Adrenal gland (tissue), 12 donors: ENCODE results near the gene FAF1. TPM values are rescaled to one million over a fixed set of nuclear protein-coding genes. Genes with fewer than 3 reads are reported as not detected.

Experiments used
- DNase-seq, 7 donors: peaks; one replicate each; pipeline ENCODE4 v3.0.0-alpha.2; 2019 to 2020
- H3K27ac ChIP-seq, 5 donors: fragments of 200-600 bp; sonication (generic) in 4 of 5; 1 replicate in 3 of 5; 2 replicates in 2 of 5; pipeline versions ENCODE4 v1.5.1 to v1.8.0; 2016 to 2020; ENCODE audit warnings: mild to moderate bottlenecking in 1 of 5
- H3K27me3 ChIP-seq: fragments of 200-600 bp; 2 replicates; pipeline ENCODE4 v1.8.0; 2021
- H3K36me3 ChIP-seq, 2 donors: fragments of 200-600 bp; replicated peaks in 1 of 2; 1 replicate in 1 of 2; 2 replicates in 1 of 2; pipeline versions ENCODE4 v1.5.1 to v1.8.0; 2018 to 2022
- H3K4me1 ChIP-seq, 2 donors: fragments of 200-600 bp; replicated peaks in 1 of 2; 1 replicate in 1 of 2; 2 replicates in 1 of 2; pipeline versions ENCODE4 v1.5.1 to v1.8.0; 2018 to 2021
- H3K4me3 ChIP-seq, 4 donors: fragments of 200-600 bp; sonication (generic) in 3 of 4; one replicate each; pipeline ENCODE4 v1.5.1; 2016 to 2018
- H3K9me3 ChIP-seq, 3 donors: fragments of 200-600 bp; sonication (generic) in 1 of 3; replicated peaks in 1 of 3; 1 replicate in 2 of 3; 2 replicates in 1 of 3; pipeline versions ENCODE4 v1.5.1 to v1.8.0; 2016 to 2021
- CTCF ChIP-seq, 6 experiments: fragments of 450-650 bp in 4 of 6; fragments of 200-600 bp in 2 of 6; sonication (generic) in 1 of 6; IDR thresholded peaks; 1 replicate in 5 of 6; 2 replicates in 1 of 6; pipeline versions ENCODE4 v1.5.1 to v1.8.0; 2016 to 2021; ENCODE audit warnings: antibody characterized with exemption in 6 of 6, mild to moderate bottlenecking in 2 of 6, moderate library complexity in 1 of 6
- POLR2A ChIP-seq, 2 donors: fragments of 450-650 bp; IDR thresholded peaks; one replicate each; pipeline ENCODE4 v1.6.1; 2017; ENCODE audit warnings: antibody characterized with exemption in 2 of 2, mild to moderate bottlenecking in 2 of 2, moderate library complexity in 1 of 2
- WGBS, 4 donors: extraction: QIAGEN DNeasy Blood & Tissue Kit in 2 of 4; methylation state at CpG; one replicate each; pipeline versions ENCODE4 v1.1.5 to v1.1.7; 2013 to 2017; 5-methylcytosine and 5-hydroxymethylcytosine counted together
- intact Hi-C, 2 donors: fragments of 100-400 bp; cut with DNase I; formaldehyde crosslinking; loops; one replicate each; pipeline versions ENCODE4 v1.14.1 to v1.15.0; 2022 to 2023
- polyA plus RNA-seq, 3 donors: library from polyadenylated mRNA; stranded (reverse); fragments of 200-250 nt in 2 of 3; fragments of 350-450 nt in 1 of 3; fragmentation: Illumina TruSeq in 1 of 3; extraction: RNeasy Lipid Tissue Mini Kit (QIAGEN cat#74804) in 1 of 3; gene quantifications; one replicate each; pipeline ENCODE4 v1.2.3, GENCODE V29; 2013 to 2014
- total RNA-seq, 9 donors: library from RNA; depleted of rRNA in 4 of 9; stranded (reverse); fragments of >200 nt in 4 of 9; fragments of 120-200 nt in 1 of 9; fragmentation: NEBNext Ultra II Directional in 1 of 9; extraction: Animal tissue kit (Norgen Biotek cat#: 25700) in 1 of 9; gene quantifications; one replicate each; pipeline versions ENCODE4 v1.1.0 to v1.2.4, GENCODE V29; 2013 to 2023
- donor health status: healthy with polysubstance abuse.
- donor health status: Bipolar disorder and iron deficiency.
- donor health status: DM: yes; HTN: yes; CAD: no.
- donor health status: DM: no; HTN: no; CAD: no.
- donor health status: DM: no; HTN: no; CAD: no.
- donor health status: DM: yes; HTN: yes; CAD: no.

Gene FAF1
- total and polyA plus RNA-seq, 12 donors: 23.4 to 88.4 (median 44.5) TPM

- TF ChIP-seq CTCF (IDR thresholded peaks at IDR 0.05) (no peak), POLR2A (IDR thresholded peaks at IDR 0.05) (no peak)
- WGBS, 4 donors: 95 to 100% (median 97%) methylated on average over 3 of the region's 3 CpGs
- H3K4me1 ChIP-seq: no peaks in the 10 kb centered on the region
- H3K9me3 ChIP-seq: no peaks in the 10 kb centered on the region
- no peaks in the 10 kb centered on the region for H3K36me3 ChIP-seq
- H3K27me3 ChIP-seq: no peaks in the 10 kb centered on the region
- intact Hi-C loops: no loop called here
- no peak overlapping the region for H3K27ac ChIP-seq
- no peak for DNase-seq
- no peak overlapping the region for H3K4me3 ChIP-seq
Observed at GRCh38 chr1:50609508-50609907, 350.6 kb downstream of the FAF1 start.

- DNase-seq: peak in 3 of 7 donors; percentile 23 to 29 (median 24)
- WGBS, 4 donors: 92 to 97% (median 95%) methylated on average over 2 of the region's 2 CpGs
- intact Hi-C loops: no loop called here
- Histone ChIP-seq H3K4me3 (no peak overlapping the region), H3K27ac (no peak overlapping the region), H3K9me3 (no peaks in the 10 kb centered on the region), H3K36me3 (no peaks in the 10 kb centered on the region), H3K27me3 (no peaks in the 10 kb centered on the region), H3K4me1 (no peaks in the 10 kb centered on the region)
- TF ChIP-seq CTCF (IDR thresholded peaks at IDR 0.05) (peak; percentile 14 to 46 (median 36)), POLR2A (IDR thresholded peaks at IDR 0.05) (no peak)
Observed at GRCh38 chr1:50605186-50605875, 354.7 kb downstream of the FAF1 start.

- H3K27me3 ChIP-seq: no peaks in the 10 kb centered on the region
- H3K9me3 ChIP-seq: no peaks in the 10 kb centered on the region
- no peak overlapping the region for H3K27ac ChIP-seq
- no peak overlapping the region for H3K4me3 ChIP-seq
- H3K4me1 ChIP-seq: no peaks in the 10 kb centered on the region
- no peak for TF ChIP-seq POLR2A (IDR thresholded peaks at IDR 0.05)
- TF ChIP-seq CTCF (IDR thresholded peaks at IDR 0.05): no peak
- H3K36me3 ChIP-seq: no peaks in the 10 kb centered on the region
- no peak for DNase-seq
- 96 to 100% (median 98%) methylated on average over 2 of the region's 2 CpGs for WGBS, 4 donors
- intact Hi-C loops: no loop called here
Observed at GRCh38 chr1:50604580-50604979, 355.5 kb downstream of the FAF1 start.

- WGBS, 4 donors: 72 to 80% (median 78%) methylated on average over 7 of the region's 7 CpGs
- DNase-seq: no peak
- H3K27ac ChIP-seq: no peak overlapping the region
- H3K27me3 ChIP-seq: no peaks in the 10 kb centered on the region
- no peaks in the 10 kb centered on the region for H3K9me3 ChIP-seq
- no peak overlapping the region for H3K4me3 ChIP-seq
- no peaks in the 10 kb centered on the region for H3K36me3 ChIP-seq
- intact Hi-C loops: no loop called here
- no peaks in the 10 kb centered on the region for H3K4me1 ChIP-seq
- TF ChIP-seq POLR2A (IDR thresholded peaks at IDR 0.05) (no peak), CTCF (IDR thresholded peaks at IDR 0.05) (no peak)
Observed at GRCh38 chr1:50603274-50604271, 356.5 kb downstream of the FAF1 start.
